ENCODE results near the gene CSTPP1.
"Not testable (repeated sequence)": the region's sequence is repeated elsewhere in the genome, so short reads cannot be mapped to it uniquely, and the experiment has no call there.

The CSTPP1 gene

DNA sequence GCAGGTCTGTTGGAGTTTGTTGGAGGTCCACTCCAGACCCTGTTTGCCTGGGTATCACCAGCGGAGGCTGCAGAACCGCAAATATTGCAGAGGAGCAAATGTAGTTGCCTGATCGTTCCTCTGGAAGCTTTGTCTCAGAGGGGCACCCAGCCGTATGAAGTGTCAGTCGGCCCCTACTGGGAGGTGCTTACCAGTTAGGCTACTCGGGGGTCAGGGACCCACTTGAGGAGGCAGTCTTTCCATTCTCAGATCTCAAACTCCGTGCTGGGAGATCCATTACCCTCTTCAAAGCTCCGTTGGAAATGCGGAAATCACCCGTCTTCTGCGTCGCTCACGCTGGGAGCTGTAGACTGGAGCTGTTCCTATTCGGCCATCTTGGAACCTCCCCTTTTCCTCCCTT is 61.2 kb downstream of the CSTPP1 start:
- not testable (repeated sequence) for DNase-seq

- DNase-seq: no peak
Measured at GRCh38 chr11:46999217-46999616, 62.7 kb downstream of the CSTPP1 start.

GRCh38 chr11:47000033-47000432 is 63.5 kb downstream of the CSTPP1 start:
- no peak for DNase-seq

- no peak for DNase-seq
Measured at GRCh38 chr11:47001781-47002181, 65.2 kb downstream of the CSTPP1 start.

DNA sequence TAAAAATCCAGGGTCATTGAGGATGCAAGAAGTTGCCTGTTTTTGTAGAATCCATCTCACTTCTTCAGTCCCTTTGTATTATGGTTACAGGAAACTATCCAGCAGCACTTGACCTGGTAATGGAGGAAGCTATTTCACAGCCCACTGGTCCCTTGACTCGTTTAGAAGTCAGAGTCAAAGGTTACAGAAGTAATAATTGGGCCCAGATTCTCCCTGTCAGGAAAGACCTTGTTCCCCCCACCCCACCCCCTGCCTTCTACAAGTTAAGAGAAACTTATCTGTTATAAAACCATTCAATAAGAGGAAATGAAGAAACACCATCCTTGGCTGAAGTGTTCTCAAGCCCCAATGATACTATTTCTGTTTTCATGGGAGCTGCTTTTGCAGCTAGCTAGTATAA is 65.8 kb downstream of the CSTPP1 start:
- no peak for DNase-seq

DNA sequence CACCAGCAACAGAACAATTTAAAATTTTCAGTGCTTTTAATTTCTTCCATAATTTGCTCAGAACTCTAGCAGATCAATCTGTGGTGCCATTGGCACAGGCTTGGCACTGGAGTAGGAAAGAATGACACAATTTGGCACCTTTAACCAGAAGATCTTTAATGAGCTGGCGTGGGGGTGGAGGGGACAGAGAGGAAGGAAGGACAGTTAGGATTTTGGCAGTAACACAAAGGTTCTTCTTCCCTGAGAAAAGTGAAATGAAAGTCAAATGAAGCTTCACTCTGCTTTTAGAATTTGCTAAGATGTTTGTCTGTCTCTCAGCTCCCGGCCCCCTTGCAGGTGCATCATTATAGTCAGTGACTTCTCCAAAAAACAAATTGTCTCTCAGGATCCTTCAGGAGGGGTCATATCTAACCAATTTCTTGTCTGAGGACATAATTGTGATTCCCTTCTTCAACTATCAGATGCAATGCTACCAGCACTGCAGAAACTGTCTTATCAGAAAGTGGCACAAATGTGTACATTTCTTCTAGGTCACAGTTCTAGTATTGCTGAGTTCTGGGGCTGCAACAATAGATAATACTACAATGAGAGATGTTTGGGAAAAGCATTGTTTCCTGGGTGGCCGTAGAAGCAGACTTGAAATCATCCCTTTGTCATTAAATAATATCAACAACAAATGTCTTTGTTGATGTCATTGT is 66.8 kb downstream of the CSTPP1 start:
- peak; percentile 34 for DNase-seq

DNA sequence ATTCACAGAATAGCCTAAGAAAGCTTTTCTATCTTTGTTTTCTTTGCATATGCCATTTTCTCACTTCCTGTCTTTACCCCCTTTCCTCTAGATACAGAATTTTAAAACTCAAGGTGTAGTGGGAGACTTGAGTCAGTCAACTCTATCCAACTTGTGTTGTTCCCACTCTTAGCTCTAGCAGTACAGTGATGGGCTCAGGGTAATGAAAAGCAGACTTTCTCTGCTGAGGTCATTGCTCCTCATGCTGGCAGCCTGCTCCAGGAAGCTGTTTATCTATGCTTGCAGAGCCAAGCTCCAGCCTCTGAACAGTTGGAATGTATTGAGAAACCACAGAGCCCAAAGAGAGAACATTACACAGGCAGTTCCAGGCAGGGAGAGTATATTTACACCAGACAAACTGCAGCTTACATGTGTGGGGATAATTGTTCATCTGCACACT is 68.1 kb downstream of the CSTPP1 start:
- DNase-seq: no peak

- no peak for DNase-seq
Measured at GRCh38 chr11:47005441-47005840, 68.9 kb downstream of the CSTPP1 start.

DNA sequence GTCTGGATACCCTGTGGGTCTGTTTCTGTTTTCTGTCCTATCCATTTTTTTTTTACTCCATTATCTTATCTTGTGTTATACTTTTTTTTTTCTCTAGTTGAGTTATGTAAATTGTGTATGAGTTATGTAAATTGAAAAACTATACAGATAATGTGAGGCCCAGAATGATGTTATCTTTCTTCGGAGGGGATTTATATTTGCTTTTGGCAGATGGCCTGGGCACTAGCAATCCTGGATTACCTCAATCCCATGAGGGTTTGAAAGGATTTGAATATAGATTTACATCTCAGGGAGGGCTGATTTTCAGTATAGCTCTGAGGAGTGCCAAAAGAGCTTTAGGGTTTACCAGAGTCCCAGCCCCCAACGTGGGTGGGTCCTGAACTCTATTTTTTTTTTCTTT is 71.0 kb downstream of the CSTPP1 start:
- no peak for DNase-seq

DNA sequence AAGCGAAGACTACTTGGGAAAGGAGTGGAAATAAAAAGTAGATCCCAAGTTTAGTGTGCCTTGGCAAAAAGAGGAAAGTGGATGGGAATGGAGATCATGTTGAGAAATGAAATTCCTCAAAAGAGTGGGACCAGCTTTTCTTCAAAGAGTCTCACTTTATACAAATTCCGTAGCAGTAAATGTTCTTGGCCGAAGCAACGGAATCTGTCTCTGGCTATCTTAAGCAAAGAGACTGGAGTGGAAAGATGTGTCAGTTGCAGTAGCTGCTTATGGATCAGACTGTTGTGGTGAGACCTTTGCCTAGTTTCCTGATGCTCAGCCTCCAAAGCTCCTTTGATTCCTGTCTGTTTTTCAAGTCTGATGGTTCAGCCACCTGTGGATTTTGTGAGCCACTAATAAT is 73.6 kb downstream of the CSTPP1 start:
- no peak for DNase-seq

- no peak for DNase-seq
Measured at GRCh38 chr11:47014097-47014496, 77.5 kb downstream of the CSTPP1 start.

DNA sequence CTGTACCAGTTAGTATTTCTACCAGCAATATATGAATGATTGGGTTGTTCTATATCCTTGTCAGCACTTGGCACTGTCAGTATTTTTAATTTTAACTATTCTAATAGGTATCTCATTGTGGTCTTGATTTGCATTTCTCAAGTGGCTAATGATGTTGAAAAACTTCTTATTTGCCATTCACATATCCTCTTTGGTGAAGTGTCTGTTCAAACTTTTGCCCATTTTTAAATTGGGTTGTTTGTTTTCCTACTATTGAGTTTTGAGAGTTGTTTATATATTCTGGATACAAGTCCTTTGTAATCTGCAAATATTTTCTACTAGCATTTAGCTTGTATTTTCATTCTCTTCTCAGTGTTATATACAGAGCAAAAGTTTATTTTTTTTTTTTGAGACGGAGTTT is 82.1 kb downstream of the CSTPP1 start:
- no peak for DNase-seq

GRCh38 chr11:47020793-47021526 is 84.4 kb downstream of the CSTPP1 start:
- no peak for DNase-seq

- DNase-seq: no peak
Measured at GRCh38 chr11:47021527-47021818, 84.9 kb downstream of the CSTPP1 start.

DNA sequence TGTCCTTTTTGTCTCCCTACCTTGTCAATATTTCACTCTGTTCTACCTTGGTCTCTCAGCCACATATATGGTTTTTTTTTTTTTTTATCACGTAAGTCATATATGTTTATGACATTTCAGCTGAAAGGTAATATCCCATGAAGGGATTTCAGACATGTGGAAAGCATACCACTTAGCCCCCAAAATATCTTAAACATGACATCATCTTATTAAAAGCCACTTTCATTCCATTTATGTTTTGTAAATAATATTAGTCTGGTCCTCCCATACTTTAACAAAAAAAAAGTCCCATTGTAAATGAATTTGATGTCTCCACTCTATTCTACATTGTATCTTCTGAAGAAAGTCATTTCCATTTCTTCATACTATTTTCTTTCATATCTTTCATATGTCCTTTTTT is 85.4 kb downstream of the CSTPP1 start:
- no peak for DNase-seq

DNA sequence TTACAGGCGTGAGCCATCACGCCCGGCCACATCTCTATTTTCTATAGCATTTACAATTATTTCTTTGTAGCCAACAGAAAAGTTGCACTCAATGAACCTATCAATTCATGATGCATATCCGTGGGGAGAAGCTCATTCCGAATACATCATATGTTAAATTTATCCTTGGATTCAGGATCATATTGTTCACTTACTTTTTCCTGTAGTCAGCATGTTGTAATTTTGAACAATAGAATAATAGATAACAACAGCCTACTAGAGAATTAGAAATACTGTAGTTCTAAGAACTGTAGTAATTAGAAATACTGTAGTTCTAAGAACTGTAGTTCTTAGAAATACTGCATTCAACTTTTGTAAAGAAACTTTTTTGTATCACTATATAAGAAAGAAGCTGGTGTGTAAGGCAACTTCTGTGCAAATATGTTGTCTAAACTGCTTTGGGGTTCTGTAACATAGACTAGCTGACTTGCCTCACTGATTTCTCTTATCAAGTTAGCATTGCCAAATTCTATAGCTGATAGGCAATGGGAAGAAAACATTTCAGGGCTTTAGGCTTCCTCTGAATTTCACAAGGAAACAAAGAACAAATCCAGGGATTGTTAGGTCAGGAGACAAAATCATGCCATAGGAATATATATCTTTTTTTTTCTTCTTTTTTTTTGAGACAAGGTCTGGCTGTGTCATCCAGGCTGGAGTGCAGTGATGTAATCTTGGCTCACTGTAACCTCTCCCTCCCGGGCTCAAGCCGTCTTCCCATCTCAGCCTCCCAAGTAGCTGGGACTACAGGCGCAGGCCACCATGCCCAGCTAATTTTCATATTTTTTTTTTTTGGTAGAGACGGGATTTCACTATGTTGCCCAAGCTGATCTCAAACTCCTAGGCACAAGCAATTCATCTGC is 91.9 kb downstream of the CSTPP1 start:
- DNase-seq: no peak

DNA sequence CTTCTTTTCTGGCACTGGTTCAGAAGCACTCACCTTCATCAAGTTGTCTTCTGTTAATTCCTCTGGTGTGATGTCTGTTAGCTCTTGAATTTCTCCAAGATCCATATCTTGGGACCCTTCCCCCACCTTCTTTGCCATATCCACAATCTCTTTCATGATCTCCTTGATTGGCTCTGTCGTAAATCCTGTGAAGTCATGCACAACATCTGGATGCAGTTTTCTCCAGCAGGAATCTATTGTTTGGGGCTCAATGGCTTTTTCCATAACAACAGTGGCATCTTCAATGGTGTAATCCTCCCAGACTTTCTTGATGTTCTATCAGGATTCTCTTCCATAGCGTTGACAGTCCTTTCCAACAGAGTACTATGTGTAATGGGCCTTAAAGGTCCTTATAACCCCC is 96.9 kb downstream of the CSTPP1 start:
- no peak for DNase-seq

DNA sequence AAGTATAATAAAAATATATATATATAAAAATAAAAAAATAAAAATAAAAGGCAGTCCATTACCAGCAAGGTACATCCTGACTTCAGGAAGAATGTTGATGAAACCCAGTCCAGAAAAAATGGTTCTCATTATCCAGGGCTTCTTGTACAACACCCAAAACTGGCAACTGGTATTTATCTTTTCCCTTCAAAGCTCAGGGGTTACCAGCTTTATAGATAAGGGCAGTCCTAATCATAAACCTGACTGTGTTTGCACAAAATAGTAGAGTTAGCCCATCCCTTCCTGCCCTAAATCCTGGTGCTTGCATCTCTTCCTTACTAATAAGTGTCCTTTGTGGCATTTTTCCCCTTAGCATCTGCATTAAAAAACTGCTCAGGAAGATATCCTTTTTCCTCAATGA is 97.5 kb downstream of the CSTPP1 start:
- no peak for DNase-seq

- no peak for DNase-seq
Measured at GRCh38 chr11:47035108-47035507, 98.5 kb downstream of the CSTPP1 start.

DNA sequence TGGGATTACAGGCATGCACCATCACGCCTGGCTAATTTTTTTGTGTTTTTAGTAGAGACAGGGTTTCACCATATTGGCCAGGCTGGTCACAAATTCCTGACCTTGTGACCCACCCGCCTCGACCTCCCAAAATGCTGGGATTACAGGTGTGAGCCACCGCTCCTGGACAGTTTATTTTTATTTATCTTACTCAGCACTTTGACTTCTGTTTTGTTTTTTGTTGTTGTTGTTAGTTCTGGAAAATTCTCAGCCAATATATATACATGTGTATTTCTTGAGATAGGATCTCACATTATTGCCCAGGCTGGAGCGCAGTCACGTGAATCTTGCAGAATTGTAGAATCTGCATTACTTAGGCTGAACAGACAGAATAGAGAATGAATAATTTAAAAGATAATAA is 107.6 kb downstream of the CSTPP1 start:
- no peak for DNase-seq

- no peak for DNase-seq
Measured at GRCh38 chr11:47047972-47048371, 111.4 kb downstream of the CSTPP1 start.

- no peak for DNase-seq
Measured at GRCh38 chr11:47050284-47050683, 113.7 kb downstream of the CSTPP1 start.

- no peak for DNase-seq
Measured at GRCh38 chr11:47051217-47051616, 114.7 kb downstream of the CSTPP1 start.

DNA sequence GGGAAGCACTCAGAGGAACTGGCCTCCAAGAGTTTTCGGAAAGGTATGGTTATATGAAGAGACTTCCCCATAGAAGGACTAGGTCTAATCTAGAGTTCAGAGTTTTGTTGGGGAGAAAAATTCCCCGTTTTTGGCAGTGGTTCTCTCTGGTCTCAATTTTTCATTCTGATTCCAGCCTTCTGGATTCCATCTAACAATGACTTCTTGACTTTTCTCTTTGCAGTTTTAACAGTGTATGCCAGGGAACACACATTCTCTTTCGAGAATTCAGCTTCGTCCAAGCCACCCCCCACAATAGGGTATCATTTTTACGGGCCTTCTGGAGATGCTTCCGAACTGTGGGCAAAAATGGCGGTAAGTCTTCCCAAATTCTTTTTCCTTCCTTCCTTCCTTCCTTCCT is 115.6 kb downstream of the CSTPP1 start:
- DNase-seq: no peak
